GM19452 (cell line): ENCODE data around the gene RAC2.
"Not testable (repeated sequence)": the region's sequence is repeated elsewhere in the genome, so short reads cannot be mapped to it uniquely, and the experiment has no call there.

Experiments used
- ATAC-seq: cut with Tn5 transposase; IDR thresholded peaks from one replicate; pipeline ENCODE4 v1.9.1; 2021; ENCODE audit not compliant: unreplicated experiment

The RAC2 gene

DNA sequence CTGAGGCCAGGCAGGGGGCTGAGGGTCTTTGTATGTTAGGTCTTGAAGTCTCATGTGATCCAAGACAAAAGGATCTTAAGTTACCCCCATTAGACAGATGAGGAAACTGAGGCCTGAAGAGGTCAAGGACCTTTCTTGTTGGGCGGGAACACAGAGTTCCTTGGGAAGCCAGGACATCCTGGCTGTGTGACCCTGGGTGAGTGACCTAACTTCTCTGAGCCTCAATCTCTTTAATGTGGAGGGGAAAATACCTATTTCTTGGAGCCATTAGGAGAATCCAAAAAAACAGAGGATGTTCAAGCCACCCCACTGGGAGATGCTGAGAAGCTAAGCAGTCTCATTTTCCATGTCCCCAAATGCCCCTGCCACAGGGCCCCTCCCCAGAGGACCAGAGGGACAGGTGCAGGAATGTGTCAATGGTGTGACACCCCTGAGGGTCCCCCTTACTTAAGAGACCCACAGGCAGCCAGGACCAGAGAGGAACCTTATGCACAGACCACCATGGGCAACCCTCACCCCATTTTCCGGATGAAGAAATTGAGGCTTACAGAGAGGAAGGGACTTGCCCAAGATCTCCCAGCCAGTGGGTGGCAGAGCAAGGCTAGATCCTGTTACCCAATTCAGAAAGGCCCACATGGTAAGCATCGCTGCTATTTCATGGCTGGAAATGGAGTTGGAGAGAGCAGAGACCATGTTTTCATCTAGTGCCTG is 8.0 kb downstream of the RAC2 start:
- ATAC-seq: no peak

DNA sequence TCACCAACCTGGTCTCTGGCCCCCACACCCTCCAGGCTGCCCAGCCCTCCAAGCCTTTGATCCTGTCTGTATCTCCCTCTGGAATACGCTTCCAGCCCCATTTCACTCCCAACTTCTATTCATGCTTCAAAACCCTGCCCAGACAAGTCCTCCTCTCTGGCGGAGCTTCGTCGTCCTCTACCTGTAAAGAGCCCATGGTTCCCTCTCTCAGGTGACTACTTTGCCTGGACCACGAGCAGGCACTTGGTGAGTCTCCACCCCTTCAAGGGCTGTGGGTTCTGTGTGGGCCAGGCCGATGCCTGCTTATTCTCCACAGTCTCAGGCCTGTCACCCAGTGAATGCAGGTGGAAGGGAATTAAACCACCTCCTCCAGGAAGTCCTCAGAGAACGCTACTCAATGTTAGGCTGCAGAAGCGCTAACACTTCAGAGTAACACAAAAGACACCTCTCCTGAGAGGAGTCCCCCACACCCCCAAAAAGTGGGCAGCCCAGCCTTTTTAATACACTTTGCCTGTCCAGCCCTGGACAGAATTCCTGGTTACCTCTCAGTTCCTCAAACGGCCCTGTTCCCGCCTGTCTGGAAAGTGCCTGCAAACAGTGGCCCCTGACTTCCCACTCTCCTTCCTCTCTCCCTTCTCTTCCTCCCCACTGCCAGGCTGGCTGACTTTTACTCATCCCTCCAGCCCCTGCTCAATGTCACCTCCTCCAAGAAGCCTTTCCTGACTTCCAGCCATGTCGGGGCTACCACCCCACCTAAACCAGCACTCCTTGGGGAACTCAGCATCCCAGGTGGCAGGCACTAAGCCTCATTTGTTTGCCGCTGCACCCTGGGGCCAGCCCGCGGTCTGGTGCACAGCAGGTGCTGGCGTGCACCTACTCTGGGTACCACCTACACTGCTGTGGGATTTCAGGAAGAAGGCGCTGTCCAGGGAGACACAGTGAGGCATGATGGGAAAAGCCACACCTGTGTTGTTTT is 9.0 kb downstream of the RAC2 start:
- no peak for ATAC-seq

DNA sequence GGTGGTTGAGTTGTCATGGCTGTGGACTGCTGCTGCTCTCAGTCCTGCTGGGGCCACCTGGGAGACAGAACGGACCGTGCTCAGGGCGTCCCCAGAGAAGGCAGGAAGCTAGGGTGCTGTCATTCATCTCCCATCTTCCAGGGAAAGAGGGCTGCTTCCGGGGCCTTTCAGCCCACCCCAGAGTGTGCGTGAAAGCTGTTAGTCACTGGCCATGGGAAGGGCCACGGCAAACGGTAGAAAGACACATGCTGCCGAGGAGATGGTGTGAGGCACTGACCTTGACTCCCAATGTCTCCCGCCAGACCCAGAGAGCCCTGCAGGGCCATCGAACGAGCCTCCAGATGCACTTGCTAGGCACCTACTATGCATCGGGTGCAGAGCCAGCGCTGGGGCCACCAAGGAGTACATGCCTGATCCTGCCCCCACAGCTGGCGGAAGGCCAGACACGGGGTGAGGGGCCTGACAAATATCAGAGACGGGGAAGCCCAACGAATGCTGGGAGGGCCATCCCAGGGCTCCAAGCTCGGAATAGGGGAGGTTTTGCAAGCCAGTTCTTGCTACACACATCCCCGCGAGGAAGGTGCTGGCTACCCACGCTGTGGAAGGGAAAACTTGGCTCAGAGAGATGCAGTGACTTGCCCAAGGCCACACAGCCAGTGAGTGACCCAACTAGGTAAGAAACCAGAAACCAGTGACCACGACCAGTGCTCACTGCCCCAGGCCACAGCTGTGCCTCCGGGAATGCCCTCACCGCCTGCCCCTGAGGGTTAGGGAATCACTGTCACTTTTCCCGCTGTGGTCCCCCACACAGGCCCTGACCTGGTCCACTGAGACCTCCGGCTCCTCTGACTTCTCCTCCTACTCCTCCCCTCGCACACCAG is 10.1 kb downstream of the RAC2 start:
- no peak for ATAC-seq

GRCh38 chr22:37233371-37233750 is 10.7 kb downstream of the RAC2 start:
- ATAC-seq: not testable (repeated sequence)

DNA sequence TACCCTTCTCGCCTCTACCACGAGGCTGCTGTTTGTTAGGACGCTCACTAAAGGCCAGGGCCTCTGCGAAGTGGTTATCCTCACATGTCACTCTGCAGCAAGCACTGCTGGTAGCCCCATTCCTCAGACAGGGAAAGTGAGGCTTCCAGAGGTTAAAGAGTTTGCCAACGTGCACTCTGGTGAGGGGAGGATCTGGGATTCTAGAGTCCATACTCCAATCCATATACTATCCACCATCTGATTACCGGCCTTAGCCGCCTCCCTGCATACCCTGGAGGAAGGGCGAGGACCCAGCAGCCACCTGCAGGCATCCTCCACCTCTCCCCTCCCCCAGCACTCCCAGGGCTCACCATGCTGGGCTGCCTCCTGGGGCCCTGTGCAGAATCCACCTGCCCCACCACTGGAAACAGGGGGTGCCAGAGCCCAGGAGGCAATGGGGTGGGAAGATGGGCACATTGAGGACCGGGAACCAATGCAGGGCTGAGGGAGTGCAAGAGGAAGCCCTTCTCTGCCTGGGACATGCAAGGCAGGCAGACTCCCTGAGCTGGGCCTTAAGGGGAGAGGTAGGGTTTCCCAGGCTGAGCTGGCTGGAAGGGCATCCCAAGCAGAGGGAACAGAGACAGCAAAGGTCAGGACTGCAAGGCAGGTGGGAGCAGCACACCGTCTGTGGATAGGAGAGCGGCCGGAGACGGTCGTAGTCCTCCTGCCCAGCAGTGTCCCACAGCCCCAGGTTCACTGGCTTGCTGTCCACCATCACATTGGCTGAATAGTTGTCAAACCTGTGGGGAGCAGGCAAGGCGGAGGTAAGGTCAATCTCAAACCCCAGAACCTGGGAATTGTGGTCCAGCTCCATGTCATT is 11.7 kb downstream of the RAC2 start:
- no peak for ATAC-seq

GRCh38 chr22:37231406-37232139 is 12.5 kb downstream of the RAC2 start:
- no peak for ATAC-seq

- peak; percentile 39 for ATAC-seq
These were observed 13.2 kb downstream of the RAC2 start for GRCh38 chr22:37230673-37231405.

GRCh38 chr22:37229805-37230672 is 14.0 kb downstream of the RAC2 start:
- peak; percentile 47 for ATAC-seq

DNA sequence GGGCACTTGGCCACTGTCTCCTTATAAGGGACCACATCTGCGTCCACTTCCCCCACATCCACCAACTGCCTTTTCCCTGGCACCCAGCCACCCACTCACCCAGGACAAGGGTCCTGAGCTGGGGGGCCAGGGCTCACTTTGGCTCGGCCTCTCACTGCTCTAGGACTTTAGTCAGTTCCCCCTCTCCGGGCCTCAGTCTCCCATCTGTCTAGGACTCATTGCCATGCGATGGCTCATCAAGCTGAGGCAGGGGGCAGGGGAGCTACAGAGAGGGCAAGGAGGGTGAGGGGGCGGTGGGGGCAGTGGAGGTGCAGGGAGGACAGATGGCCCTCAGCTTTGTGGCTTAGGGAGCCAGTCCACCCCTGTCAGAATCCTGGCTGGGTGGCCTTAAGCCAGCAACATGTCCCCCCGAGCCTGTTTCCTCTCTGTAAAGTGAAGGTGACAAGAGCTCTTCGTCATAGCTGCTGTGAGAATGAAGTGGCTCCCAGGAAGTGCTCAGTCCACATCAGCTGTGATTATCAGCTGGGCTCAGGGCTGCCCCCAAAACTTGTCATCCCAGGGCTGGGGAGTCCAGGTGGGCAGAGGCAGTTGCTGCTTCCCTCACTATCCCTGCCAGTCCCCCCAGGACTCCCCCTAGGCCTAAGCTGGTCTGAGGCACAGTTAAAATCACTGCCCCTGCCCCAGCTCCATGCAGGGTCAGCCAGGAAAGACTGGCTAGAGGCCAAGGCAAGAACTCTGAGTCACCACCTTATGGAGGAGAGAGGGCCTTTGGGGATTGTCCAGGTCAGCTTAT is 14.9 kb downstream of the RAC2 start:
- ATAC-seq: no peak

DNA sequence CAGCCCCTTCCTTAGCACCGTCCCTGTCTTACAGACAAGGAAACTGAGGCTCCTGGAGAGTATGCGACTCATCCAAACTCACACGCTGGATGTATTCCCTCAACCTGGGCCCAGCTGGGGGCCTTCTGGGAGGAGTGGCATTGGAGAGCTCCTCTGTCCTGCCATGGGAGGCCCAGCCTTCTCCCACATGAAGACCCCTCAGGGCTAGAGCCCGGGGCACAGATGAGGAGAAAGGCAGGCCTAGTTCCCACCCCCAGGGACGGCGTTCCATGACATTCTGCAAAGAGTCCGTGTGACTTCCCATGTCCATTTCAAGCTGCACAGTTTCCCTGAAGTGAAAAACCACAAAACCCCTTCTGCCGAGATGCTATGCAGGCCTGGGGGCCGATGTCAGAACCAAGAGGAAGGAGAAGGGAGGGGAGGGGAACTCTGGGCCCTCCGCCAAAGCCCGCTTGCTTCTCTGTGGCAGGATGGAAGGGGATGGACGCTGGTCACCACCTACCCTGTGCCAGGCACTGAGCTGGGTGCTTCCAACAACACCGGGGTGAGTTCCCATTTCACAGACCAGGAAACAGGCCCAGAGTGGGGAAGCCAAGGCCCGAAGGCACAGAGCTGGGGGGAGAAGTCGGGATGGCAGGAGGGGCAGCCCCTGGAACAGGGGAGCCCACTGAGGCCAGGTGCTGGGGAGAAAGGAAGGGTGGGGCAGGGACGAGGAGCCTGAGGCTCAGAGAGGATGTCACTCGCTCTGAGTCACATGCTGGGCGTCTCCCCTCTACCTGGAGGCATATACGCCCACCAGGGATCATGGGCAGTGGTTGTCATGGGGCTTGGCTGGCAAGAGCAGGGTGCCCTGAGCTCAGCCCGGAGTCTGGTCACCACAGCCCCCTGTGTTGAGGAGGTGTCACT is 15.7 kb downstream of the RAC2 start:
- no peak for ATAC-seq

- ATAC-seq: no peak
These were observed 17.6 kb downstream of the RAC2 start for GRCh38 chr22:37226514-37226913.

DNA sequence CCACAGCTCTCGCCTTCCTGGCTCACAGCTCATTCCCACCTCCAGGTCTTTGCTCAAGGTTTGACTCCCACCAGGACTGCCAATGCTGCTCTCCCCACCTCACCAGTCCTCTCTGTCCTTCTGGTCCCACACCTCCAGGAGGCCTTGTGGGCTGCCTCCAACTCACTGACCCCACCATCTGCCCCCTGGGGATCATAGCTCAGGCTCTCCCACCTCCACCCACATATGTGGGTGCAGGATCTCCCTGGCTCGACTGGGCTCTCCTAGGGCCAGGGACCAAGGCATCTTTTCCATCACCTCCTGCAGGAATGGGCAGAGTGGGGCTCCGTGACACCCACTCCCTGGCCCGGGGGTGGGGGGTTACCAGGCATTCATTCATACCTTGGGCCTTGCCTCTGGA is 18.0 kb downstream of the RAC2 start:
- no peak for ATAC-seq

DNA sequence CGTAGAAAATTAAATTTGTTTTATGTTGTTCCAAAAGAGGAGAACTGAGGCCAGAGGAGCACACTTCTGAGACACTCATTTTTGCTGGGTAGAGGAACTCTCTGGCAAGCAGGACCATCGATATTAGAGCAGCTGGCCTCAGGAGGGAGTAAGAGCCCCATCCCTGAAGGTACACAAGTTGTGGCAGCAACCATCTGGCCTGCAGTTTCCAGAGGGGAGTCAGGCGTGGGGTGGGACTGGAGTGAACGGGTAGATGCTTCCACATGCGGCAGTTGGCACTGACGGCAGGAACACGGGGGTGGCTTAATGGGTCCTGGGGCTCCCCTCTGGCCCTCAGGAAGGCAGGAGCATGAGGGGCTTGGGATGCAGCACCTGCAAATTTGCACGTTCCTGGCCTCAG is 18.6 kb downstream of the RAC2 start:
- no peak for ATAC-seq

DNA sequence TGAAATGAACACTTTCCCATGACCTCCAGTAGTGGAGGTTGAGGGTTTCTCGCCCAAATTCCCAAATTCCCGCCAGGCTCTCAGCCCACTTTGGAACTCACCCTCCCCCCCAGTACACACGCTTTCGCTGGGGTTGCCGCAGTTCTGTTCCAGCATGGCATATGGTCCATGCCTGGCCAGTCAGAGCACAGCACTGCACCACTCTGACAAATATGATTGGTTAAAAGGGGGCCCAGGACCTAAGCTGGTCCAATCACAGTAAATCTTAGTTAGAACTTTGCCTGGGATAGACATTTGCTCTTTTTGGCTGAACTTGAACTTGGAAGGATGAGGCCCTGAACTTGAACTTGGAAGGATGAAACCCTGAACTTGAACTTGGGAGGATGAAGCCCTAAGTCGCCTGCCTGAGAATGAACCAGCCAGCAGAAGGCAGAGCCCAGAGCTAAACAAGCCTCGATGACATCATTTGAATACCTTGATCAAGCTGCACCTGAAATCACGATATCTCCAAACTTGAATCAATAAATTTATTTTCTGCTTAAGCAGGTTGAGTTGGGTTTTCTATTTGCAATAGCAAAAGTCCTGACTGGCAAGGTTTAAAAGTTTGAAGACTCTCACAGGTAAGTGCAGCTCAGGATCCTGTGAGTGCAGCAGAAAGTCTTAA is 19.2 kb downstream of the RAC2 start:
- ATAC-seq: no peak

DNA sequence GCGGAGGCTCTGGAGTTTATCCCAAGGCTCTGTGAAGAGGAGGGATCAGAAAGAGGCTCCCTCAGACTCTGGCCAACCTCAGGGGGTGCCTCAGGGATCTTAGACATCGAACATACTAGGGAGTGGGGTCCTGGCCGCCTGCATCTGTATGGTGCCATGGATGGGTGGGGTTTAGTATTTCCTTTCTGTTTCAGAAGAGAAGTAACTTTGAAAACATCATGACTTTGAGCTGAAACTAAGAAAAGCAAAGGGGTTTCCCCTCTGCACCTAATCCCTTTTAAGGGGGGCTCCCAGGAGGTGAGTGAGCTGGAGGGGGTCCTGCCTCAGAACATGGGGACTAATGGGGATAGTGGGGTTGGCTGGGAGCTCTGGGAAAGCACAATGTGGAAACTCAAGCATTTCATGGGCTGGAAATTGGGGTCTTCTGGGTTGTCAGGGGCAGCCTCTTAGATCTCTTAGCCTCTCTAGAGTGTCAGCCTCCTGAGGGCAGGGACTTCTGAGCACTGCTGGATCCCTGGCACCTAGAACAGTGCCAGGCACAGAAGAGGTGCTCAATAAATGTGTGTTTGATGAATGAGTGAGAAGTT is 20.0 kb downstream of the RAC2 start:
- no peak for ATAC-seq
